IMR-90 (cell line): ENCODE data around the gene PCDHGB5. TPM values are rescaled to one million over a fixed set of nuclear protein-coding genes. Genes with fewer than 3 reads are reported as not detected.

ENCODE experiments used
- ATAC-seq: fragments of 200-7000 bp; cut with Tn5 transposase; 2 replicates; pipeline ENCODE4 v1.9.1; 2020; ENCODE audit warnings: low read depth, mild to moderate bottlenecking, moderate library complexity
- BruUV-seq: library from RNA; stranded (reverse); fragments of 400-500 nt; replicated peaks from 2 replicates; lab custom pipeline; 2021; lab: Mats Ljungman, UMichigan
- CTCF ChIA-PET: fragments of 300-600 bp; formaldehyde crosslinking; extraction: SDS; loops from one replicate; lab custom pipeline; 2021; ENCODE audit warnings: antibody characterized with exemption; lab: Yijun Ruan, JAX
- POLR2A ChIA-PET: fragments of 300-600 bp; sonication (Branson Sonifier 250); formaldehyde crosslinking; loops from one replicate; lab custom pipeline; 2022; ENCODE audit warnings: antibody characterized with exemption; ENCODE audit not compliant: unreplicated experiment; lab: Charles Lee
- DNase-seq: peaks from one replicate; pipeline ENCODE4 v3.0.0; 2013
- H2AFZ ChIP-seq: replicated peaks from 2 replicates; pipeline ENCODE3; 2013; ENCODE audit warnings: low read length, mild to moderate bottlenecking; ENCODE audit not compliant: poor library complexity
- H2AK5ac ChIP-seq: 2 replicates; pipeline ENCODE4 v1.6.1; 2013; ENCODE audit warnings: low read depth, low read length, inconsistent platforms
- H2AK9ac ChIP-seq: replicated peaks from 2 replicates; pipeline ENCODE3; 2013; ENCODE audit warnings: mild to moderate bottlenecking, low read depth, low read length, moderate library complexity; ENCODE audit not compliant: poor library complexity
- H2BK120ac ChIP-seq: 2 replicates; pipeline ENCODE4 v1.6.1; 2013; ENCODE audit warnings: low read depth, low read length, inconsistent platforms
- H2BK15ac ChIP-seq: 3 replicates; pipeline ENCODE4 v1.6.1; 2013; ENCODE audit warnings: low read depth, low read length, inconsistent platforms
- H2BK20ac ChIP-seq: 2 replicates; pipeline ENCODE4 v1.6.1; 2013; ENCODE audit warnings: low read depth, mild to moderate bottlenecking, inconsistent platforms, low read length, moderate library complexity
- H2BK5ac ChIP-seq: 2 replicates; pipeline ENCODE4 v1.6.1; 2013; ENCODE audit warnings: mild to moderate bottlenecking, low read depth, low read length, inconsistent platforms; ENCODE audit not compliant: poor library complexity, severe bottlenecking
- H3K14ac ChIP-seq: replicated peaks from 2 replicates; pipeline ENCODE4 v1.6.1; 2013; ENCODE audit warnings: low read depth, low read length, inconsistent platforms
- H3K18ac ChIP-seq: 2 replicates; pipeline ENCODE4 v1.6.1; 2013; ENCODE audit warnings: low read depth, low read length, control low read depth
- H3K23ac ChIP-seq: 2 replicates; pipeline ENCODE4 v1.6.1; 2013; ENCODE audit warnings: low read depth, low read length, inconsistent platforms
- H3K27ac ChIP-seq: 2 replicates; pipeline ENCODE4 v1.5.1; 2013; ENCODE audit warnings: mild to moderate bottlenecking, control low read depth, low read length; ENCODE audit not compliant: insufficient read depth
- H3K27me3 ChIP-seq: 2 replicates; pipeline ENCODE4 v1.6.1; 2013; ENCODE audit warnings: low read length; ENCODE audit not compliant: control insufficient read depth, insufficient read depth
- H3K36me3 ChIP-seq: 2 replicates; pipeline ENCODE4 v1.6.1; 2013; ENCODE audit warnings: low read length, mixed read lengths; ENCODE audit not compliant: control insufficient read depth, insufficient read depth
- H3K4ac ChIP-seq: 2 replicates; pipeline ENCODE4 v1.6.1; 2013; ENCODE audit warnings: low read depth, low read length, inconsistent platforms
- H3K4me1 ChIP-seq: 2 replicates; pipeline ENCODE4 v1.6.1; 2013; ENCODE audit warnings: low read length, mixed read lengths; ENCODE audit not compliant: control insufficient read depth, insufficient read depth
- H3K4me2 ChIP-seq: 2 replicates; pipeline ENCODE4 v1.6.1; 2013; ENCODE audit warnings: low read depth, mild to moderate bottlenecking, control low read depth, low read length, moderate library complexity
- H3K4me3 ChIP-seq: 2 replicates; pipeline ENCODE4 v1.5.1; 2013; ENCODE audit warnings: low read depth, mild to moderate bottlenecking, control low read depth, low read length, moderate library complexity; ENCODE audit not compliant: insufficient read depth
- H3K56ac ChIP-seq: 2 replicates; pipeline ENCODE4 v1.6.1; 2013; ENCODE audit warnings: low read length, inconsistent platforms; ENCODE audit not compliant: insufficient read depth; ENCODE audit errors: extremely low read depth
- H3K79me1 ChIP-seq, 2 experiments: 2 replicates each; pipeline ENCODE4 v1.6.1; 2013; ENCODE audit warnings: low read length in 2 of 2, inconsistent platforms in 1 of 2, low read depth in 1 of 2
- H3K9ac ChIP-seq: 2 replicates; pipeline ENCODE4 v1.6.1; 2013; ENCODE audit warnings: low read depth, low read length, control low read depth
- H3K9me1 ChIP-seq: 2 replicates; pipeline ENCODE4 v1.6.1; 2013; ENCODE audit warnings: low read length, inconsistent platforms; ENCODE audit not compliant: insufficient read depth
- H3K9me3 ChIP-seq: 2 replicates; pipeline ENCODE4 v1.6.1; 2013; ENCODE audit warnings: low read length; ENCODE audit not compliant: control insufficient read depth, insufficient read depth
- H4K20me1 ChIP-seq: 2 replicates; pipeline ENCODE4 v1.6.1; 2013; ENCODE audit warnings: low read length, inconsistent platforms; ENCODE audit not compliant: insufficient read depth
- H4K5ac ChIP-seq: 2 replicates; pipeline ENCODE4 v1.6.1; 2013; ENCODE audit warnings: mild to moderate bottlenecking, low read depth, low read length, control low read depth
- H4K8ac ChIP-seq, 2 experiments: 2 replicates each; pipeline ENCODE4 v1.6.1; 2013; ENCODE audit warnings: low read depth in 2 of 2, low read length in 2 of 2, control low read depth in 1 of 2, inconsistent platforms in 1 of 2
- H4K91ac ChIP-seq: 2 replicates; pipeline ENCODE4 v1.6.1; 2013; ENCODE audit warnings: low read depth, low read length, inconsistent platforms; ENCODE audit not compliant: insufficient read depth
- CHD1 ChIP-seq: IDR thresholded peaks from 2 replicates; pipeline ENCODE4 v1.6.1; 2012; ENCODE audit warnings: low read depth, low read length, improper control_type of control experiment
- MAFK ChIP-seq: IDR thresholded peaks from 2 replicates; pipeline ENCODE4 v1.6.1; 2012; ENCODE audit warnings: low read depth, low read length, improper control_type of control experiment
- SMC3 ChIP-seq: fragments of 150-350 bp; IDR thresholded peaks from 2 replicates; pipeline ENCODE4 v1.6.1; 2016; ENCODE audit warnings: low read depth, mild to moderate bottlenecking, antibody characterized with exemption, low read length, moderate library complexity
- WGBS, 2 experiments: methylation state at CpG; one replicate each; pipeline versions ENCODE4 v1.1.5 to v1.1.7; 2013; ENCODE audit warnings: missing lambda C conversion rate in 2 of 2; ENCODE audit not compliant: insufficient read length in 1 of 2; ENCODE audit errors: extremely low coverage in 2 of 2; 5-methylcytosine and 5-hydroxymethylcytosine counted together
- dilution Hi-C: fragments of 300-500 bp; cut with HindIII; formaldehyde crosslinking; loops from one replicate; pipeline ENCODE4 v1.14.3; 2018; ENCODE audit warnings: low sequenced_read_pairs; ENCODE audit not compliant: unreplicated experiment
- in situ Hi-C: fragments of 300-500 bp; cut with MboI; formaldehyde crosslinking; loops from 3 replicates; pipeline ENCODE4 v1.14.3; 2019; ENCODE audit warnings: low sequenced_read_pairs, inconsistent platforms, mixed read lengths
- intact Hi-C: fragments of 100-400 bp; cut with micrococcal nuclease; formaldehyde crosslinking; loops from 2 replicates; pipeline ENCODE4 v1.10.0; 2022
- polyA plus RNA-seq, 3 experiments: library from polyadenylated mRNA; depleted of rRNA; stranded (reverse); fragments of >200 nt; gene quantifications; 2 replicates each; pipeline ENCODE4 v1.2.3, GENCODE V29; 2012; ENCODE audit warnings: low replicate concordance in 1 of 3
- total RNA-seq: library from RNA; depleted of rRNA; stranded (reverse); fragments of >200 nt; gene quantifications from 2 replicates; pipeline ENCODE4 v1.2.3, GENCODE V29; 2012
- TF ChIP-seq, protein P1 (sequence below): fragments of 150-350 bp; IDR thresholded peaks from 2 replicates; pipeline ENCODE4 v1.6.1; 2016; ENCODE audit warnings: low read depth, mild to moderate bottlenecking, low read length, moderate library complexity, borderline replicate concordance
- TF ChIP-seq, protein P2 (sequence below): fragments of 150-350 bp; IDR thresholded peaks from 2 replicates; pipeline ENCODE4 v1.6.1; 2017; ENCODE audit warnings: mild to moderate bottlenecking, antibody characterized with exemption, low read length, low read depth
- TF ChIP-seq, protein P3 (sequence below): conservative IDR thresholded peaks from 2 replicates; pipeline ENCODE4 v1.5.1; 2012; ENCODE audit warnings: mild to moderate bottlenecking, low read depth, low read length, improper control_type of control experiment

PCDHGB5 gene
- total and polyA plus RNA-seq, 2 of the 4 experiments (the other 2 are of a cell fraction) = 17.2 to 20.0 TPM

DNA sequence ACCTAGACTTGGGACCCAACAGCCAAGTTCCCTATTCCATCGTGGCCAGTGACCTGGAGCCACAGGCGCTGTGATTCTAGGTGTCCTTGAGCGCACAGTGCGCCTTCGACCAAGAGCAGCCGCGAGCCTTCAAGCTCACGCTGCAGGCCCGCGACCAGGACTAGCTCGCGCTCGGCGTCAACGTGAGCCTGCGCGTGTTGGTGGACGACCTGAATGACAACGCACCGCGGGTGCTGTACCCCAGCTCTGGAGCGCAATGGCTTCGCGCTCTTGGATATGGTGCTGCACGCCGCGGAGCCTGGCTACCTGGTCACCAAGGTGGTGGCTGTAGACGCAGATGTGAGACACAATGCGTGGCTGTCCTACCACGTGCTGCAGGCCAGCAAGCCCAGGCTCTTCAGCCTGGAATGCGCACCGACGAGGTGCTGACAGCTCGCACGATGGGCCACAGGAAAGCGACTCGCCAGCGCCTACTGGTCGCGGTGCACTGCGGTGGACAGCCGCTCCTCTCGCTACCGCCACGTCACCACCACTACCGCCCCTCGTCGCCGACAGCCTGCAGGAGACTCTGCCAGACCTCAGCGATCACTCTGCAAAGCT lies 43.9 kb downstream of the PCDHGB5 start:
- Histone ChIP-seq H3K14ac (no peak overlapping the region), H2BK20ac (no peak overlapping the region), H3K9ac (no peak overlapping the region), H3K23ac (no peak overlapping the region), H2BK15ac (no peak overlapping the region), H4K5ac (no peak overlapping the region), H3K27me3 (no peaks in the 10 kb centered on the region), H3K18ac (no peak overlapping the region), H3K4ac (no peak overlapping the region), H4K8ac (no peak overlapping the region), H2BK5ac (no peak overlapping the region), H4K20me1 (no peaks in the 10 kb centered on the region), H3K4me2 (no peak overlapping the region), H3K79me1 (peaks cover 28 to 33% of the 10 kb centered on the region in 2 experiments), H3K36me3 (peaks cover 11% of the 10 kb centered on the region), H2AK5ac (no peak overlapping the region), H2AFZ (no peak overlapping the region), H3K4me1 (peaks cover 2% of the 10 kb centered on the region; the same call in 1 of the 2 replicates), H3K9me3 (peaks cover 10% of the 10 kb centered on the region; the same call in 1 of the 2 replicates), H4K91ac (no peak overlapping the region), H2AK9ac (no peak overlapping the region), H3K27ac (no peak overlapping the region), H3K9me1 (no peaks in the 10 kb centered on the region), H3K4me3 (no peak overlapping the region), H3K56ac (no peak overlapping the region), H2BK120ac (no peak overlapping the region)
- in situ Hi-C loops (no loop called here), dilution Hi-C loops (no loop called here), intact Hi-C loops (no loop called here)
- CTCF ChIA-PET = no interaction called here
- POLR2A ChIA-PET = no interaction called here
- TF ChIP-seq MAFK (no peak), SMC3 (no peak), CHD1 (no peak)
- TF ChIP-seq, protein P1, sequence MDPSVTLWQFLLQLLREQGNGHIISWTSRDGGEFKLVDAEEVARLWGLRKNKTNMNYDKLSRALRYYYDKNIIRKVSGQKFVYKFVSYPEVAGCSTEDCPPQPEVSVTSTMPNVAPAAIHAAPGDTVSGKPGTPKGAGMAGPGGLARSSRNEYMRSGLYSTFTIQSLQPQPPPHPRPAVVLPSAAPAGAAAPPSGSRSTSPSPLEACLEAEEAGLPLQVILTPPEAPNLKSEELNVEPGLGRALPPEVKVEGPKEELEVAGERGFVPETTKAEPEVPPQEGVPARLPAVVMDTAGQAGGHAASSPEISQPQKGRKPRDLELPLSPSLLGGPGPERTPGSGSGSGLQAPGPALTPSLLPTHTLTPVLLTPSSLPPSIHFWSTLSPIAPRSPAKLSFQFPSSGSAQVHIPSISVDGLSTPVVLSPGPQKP = no peak
- TF ChIP-seq, protein P2, sequence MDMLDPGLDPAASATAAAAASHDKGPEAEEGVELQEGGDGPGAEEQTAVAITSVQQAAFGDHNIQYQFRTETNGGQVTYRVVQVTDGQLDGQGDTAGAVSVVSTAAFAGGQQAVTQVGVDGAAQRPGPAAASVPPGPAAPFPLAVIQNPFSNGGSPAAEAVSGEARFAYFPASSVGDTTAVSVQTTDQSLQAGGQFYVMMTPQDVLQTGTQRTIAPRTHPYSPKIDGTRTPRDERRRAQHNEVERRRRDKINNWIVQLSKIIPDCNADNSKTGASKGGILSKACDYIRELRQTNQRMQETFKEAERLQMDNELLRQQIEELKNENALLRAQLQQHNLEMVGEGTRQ = no peak
- TF ChIP-seq, protein P3, sequence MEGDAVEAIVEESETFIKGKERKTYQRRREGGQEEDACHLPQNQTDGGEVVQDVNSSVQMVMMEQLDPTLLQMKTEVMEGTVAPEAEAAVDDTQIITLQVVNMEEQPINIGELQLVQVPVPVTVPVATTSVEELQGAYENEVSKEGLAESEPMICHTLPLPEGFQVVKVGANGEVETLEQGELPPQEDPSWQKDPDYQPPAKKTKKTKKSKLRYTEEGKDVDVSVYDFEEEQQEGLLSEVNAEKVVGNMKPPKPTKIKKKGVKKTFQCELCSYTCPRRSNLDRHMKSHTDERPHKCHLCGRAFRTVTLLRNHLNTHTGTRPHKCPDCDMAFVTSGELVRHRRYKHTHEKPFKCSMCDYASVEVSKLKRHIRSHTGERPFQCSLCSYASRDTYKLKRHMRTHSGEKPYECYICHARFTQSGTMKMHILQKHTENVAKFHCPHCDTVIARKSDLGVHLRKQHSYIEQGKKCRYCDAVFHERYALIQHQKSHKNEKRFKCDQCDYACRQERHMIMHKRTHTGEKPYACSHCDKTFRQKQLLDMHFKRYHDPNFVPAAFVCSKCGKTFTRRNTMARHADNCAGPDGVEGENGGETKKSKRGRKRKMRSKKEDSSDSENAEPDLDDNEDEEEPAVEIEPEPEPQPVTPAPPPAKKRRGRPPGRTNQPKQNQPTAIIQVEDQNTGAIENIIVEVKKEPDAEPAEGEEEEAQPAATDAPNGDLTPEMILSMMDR = no peak
- ATAC-seq = no peak
- BruUV-seq = no TSS peak
- DNase-seq = no peak
- 63% methylated on average over 25 of the region's 50 CpGs; no CpG with 5 or more reads in 1 of the 2 experiments for WGBS, 2 experiments
